HG02885 (cell line): ENCODE measurements around the gene LRMDA.

Source experiments
- ATAC-seq: cut with Tn5 transposase; IDR thresholded peaks from one replicate; pipeline ENCODE4 v1.9.1; 2021; ENCODE audit warnings: mild to moderate bottlenecking; ENCODE audit not compliant: unreplicated experiment, poor library complexity

The LRMDA gene

GRCh38 chr10:75652146-75652740 is 220.8 kb downstream of the LRMDA start:
- ATAC-seq: no peak

- ATAC-seq: no peak
Measured at GRCh38 chr10:75653761-75654160, 222.3 kb downstream of the LRMDA start.

GRCh38 chr10:75654171-75654771 is 222.8 kb downstream of the LRMDA start:
- ATAC-seq: no peak

GRCh38 chr10:75654772-75655171 is 223.3 kb downstream of the LRMDA start:
- no peak for ATAC-seq

- no peak for ATAC-seq
Measured at GRCh38 chr10:75655791-75656451, 224.5 kb downstream of the LRMDA start.

- no peak for ATAC-seq
Measured at GRCh38 chr10:75657351-75657750, 225.9 kb downstream of the LRMDA start.

- ATAC-seq: no peak
Measured at GRCh38 chr10:75658036-75658435, 226.6 kb downstream of the LRMDA start.

- no peak for ATAC-seq
Measured at GRCh38 chr10:75658496-75658895, 227.1 kb downstream of the LRMDA start.

- no peak for ATAC-seq
Measured at GRCh38 chr10:75658915-75659314, 227.5 kb downstream of the LRMDA start.

- ATAC-seq: no peak
Measured at GRCh38 chr10:75660823-75661222, 229.4 kb downstream of the LRMDA start.

GRCh38 chr10:75662715-75663114 is 231.3 kb downstream of the LRMDA start:
- ATAC-seq: no peak

GRCh38 chr10:75663947-75664664 is 232.7 kb downstream of the LRMDA start:
- no peak for ATAC-seq

- no peak for ATAC-seq
Measured at GRCh38 chr10:75664968-75665367, 233.5 kb downstream of the LRMDA start.

- no peak for ATAC-seq
Measured at GRCh38 chr10:75665707-75666106, 234.3 kb downstream of the LRMDA start.

- ATAC-seq: no peak
Measured at GRCh38 chr10:75672111-75672671, 240.8 kb downstream of the LRMDA start.

GRCh38 chr10:75672842-75673241 is 241.4 kb downstream of the LRMDA start:
- no peak for ATAC-seq

GRCh38 chr10:75677541-75677940 is 246.1 kb downstream of the LRMDA start:
- no peak for ATAC-seq

GRCh38 chr10:75678527-75678926 is 247.1 kb downstream of the LRMDA start:
- ATAC-seq: no peak

- ATAC-seq: no peak
Measured at GRCh38 chr10:75679536-75679935, 248.1 kb downstream of the LRMDA start.

- no peak for ATAC-seq
Measured at GRCh38 chr10:75681334-75681733, 249.9 kb downstream of the LRMDA start.
